ENCODE measurements around the gene TBC1D9. TPM values are rescaled to one million over a fixed set of nuclear protein-coding genes. Genes with fewer than 3 reads are reported as not detected.

TBC1D9 gene
- total and polyA plus RNA-seq, 2 donors (not counting 1 experiment from before 2014, with no cell fraction given), result 48.9 to 235 TPM

DNA sequence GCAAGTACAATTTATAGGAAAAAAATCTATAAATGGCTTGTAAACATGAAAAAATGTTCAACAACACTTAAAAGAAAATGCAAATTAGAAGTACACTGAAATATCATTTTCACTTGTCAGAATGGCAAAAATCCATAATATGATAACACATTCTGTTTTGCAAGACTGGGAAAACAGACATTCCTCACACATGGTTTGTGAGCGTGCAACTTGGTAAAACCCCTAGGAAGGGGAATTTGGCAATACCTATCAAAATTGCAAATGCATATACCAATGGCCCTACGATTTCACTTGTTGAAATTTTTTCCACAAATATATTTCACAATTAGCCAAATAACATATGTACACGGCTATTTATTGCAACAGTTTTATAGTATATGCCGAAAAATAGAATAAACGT, 31.4 kb downstream of the TBC1D9 start:
- ChIA-PET POLR2A (no interaction called here), CTCF (interaction anchor here (1.0 to 1.3 kb wide), 2 partner anchors 32 to 126 kb away, joined by 3 read pairs; partner anchors contain the start of gene TBC1D9)
- no peak overlapping the region for H3K9ac ChIP-seq (ENCODE audit: low read length)
- H3K4me2 ChIP-seq (replicated peaks; ENCODE audit: low read depth, low read length, poor library complexity, severe bottlenecking), result no peak overlapping the region
- no peak for DNase-seq
- H3K4me1 ChIP-seq (ENCODE audit: control insufficient read depth in 2 of 2, insufficient read depth in 2 of 2, low read length in 2 of 2), result peaks cover 64 to 75% of the 10 kb centered on the region in 2 donors
- H3K9me3 ChIP-seq (ENCODE audit: control extremely low read depth in 1 of 3, control insufficient read depth in 2 of 3, insufficient read depth in 1 of 3, low read length in 2 of 3), result peaks cover 0 to 7% (median 0%) of the 10 kb centered on the region in 3 donors
- ATAC-seq (ENCODE audit: low read depth), result no peak
- H3K4me1 Mint-ChIP-seq, result peaks cover 76% of the 10 kb centered on the region
- no peak overlapping the region for H3K27ac Mint-ChIP-seq
- H3K79me2 ChIP-seq (ENCODE audit: control insufficient read depth, insufficient read depth, low read length), result peaks cover 97% of the 10 kb centered on the region
- TF ChIP-seq, protein P1, sequence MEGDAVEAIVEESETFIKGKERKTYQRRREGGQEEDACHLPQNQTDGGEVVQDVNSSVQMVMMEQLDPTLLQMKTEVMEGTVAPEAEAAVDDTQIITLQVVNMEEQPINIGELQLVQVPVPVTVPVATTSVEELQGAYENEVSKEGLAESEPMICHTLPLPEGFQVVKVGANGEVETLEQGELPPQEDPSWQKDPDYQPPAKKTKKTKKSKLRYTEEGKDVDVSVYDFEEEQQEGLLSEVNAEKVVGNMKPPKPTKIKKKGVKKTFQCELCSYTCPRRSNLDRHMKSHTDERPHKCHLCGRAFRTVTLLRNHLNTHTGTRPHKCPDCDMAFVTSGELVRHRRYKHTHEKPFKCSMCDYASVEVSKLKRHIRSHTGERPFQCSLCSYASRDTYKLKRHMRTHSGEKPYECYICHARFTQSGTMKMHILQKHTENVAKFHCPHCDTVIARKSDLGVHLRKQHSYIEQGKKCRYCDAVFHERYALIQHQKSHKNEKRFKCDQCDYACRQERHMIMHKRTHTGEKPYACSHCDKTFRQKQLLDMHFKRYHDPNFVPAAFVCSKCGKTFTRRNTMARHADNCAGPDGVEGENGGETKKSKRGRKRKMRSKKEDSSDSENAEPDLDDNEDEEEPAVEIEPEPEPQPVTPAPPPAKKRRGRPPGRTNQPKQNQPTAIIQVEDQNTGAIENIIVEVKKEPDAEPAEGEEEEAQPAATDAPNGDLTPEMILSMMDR (IDR thresholded peaks at IDR 0.05), result no peak
- no peak for TF ChIP-seq EZH2 (IDR thresholded peaks at IDR 0.05; ENCODE audit: borderline replicate concordance, insufficient read depth, low read depth, low read length, poor library complexity, severe bottlenecking)
- no peak overlapping the region for H2AFZ ChIP-seq (ENCODE audit: insufficient read depth, low read depth, low read length, poor library complexity, severe bottlenecking)
- intact Hi-C loops (cut with micrococcal nuclease), result loop anchor here (5.0 kb wide), 2 partner anchors 68 to 83 kb away; no protein-coding TSS in a partner anchor
- no peaks in the 10 kb centered on the region for H3K9me3 Mint-ChIP-seq (ENCODE audit: insufficient read depth)
- no peak overlapping the region for H3K27ac ChIP-seq (ENCODE audit: low read length in 2 of 2)
- H3K4me3 ChIP-seq (ENCODE audit: control extremely low read depth in 1 of 5, extremely low read depth in 1 of 5, insufficient read depth in 1 of 5, low read depth in 2 of 5, low read length in 4 of 5), result no peak overlapping the region
- no peaks in the 10 kb centered on the region for H3K27me3 Mint-ChIP-seq
- no CpG with 5 or more reads among the region's 5 CpGs for WGBS (ENCODE audit: insufficient coverage)
- no peaks in the 10 kb centered on the region for H3K27me3 ChIP-seq (replicated peaks in 1 of 4; ENCODE audit: control extremely low read depth in 1 of 4, control insufficient read depth in 3 of 4, insufficient read depth in 4 of 4, low read length in 3 of 4)
- H3K4me3 Mint-ChIP-seq, result peak overlapping the region; percentile 8
- peaks cover 0 to 2% of the 10 kb centered on the region in 2 experiments for H3K36me3 ChIP-seq (replicated peaks in 1 of 2; ENCODE audit: control extremely low read depth in 1 of 2, control insufficient read depth in 1 of 2, extremely low read depth in 1 of 2, insufficient read depth in 2 of 2, low read length in 1 of 2)
- no peaks in the 10 kb centered on the region for H4K20me1 ChIP-seq (ENCODE audit: control insufficient read depth, insufficient read depth, low read length, poor library complexity, severe bottlenecking)

Measured in B cell (primary cell).